Activated T-cell treated with anti-CD3 and anti-CD28 coated beads, Interleukin-2, amount 50 U/mL, for 72 hours (primary cell): ENCODE results near the gene FXR2. TPM values are rescaled to one million over a fixed set of nuclear protein-coding genes. Genes with fewer than 3 reads are reported as not detected.
"Not testable (repeated sequence)": the region's sequence is repeated elsewhere in the genome, so short reads cannot be mapped to it uniquely, and the experiment has no call there.

Experiments
- ATAC-seq, 2 donors: fragments of 150-1000 bp; cut with Tn5 transposase; replicated peaks in 1 of 2; 2 replicates each; pipeline ENCODE4 v1.10.0; 2021; ENCODE audit warnings: moderate library complexity in 2 of 2, mild to moderate bottlenecking in 1 of 2
- DNase-seq, 2 donors: peaks; one replicate each; pipeline ENCODE4 v3.0.0; 2021 to 2022; ENCODE audit warnings: mixed read lengths in 1 of 2
- H3K27ac Mint-ChIP-seq: one replicate; pipeline ENCODE4 v1.8.0; 2022; ENCODE audit warnings: mild to moderate bottlenecking, moderate library complexity, mixed read lengths
- H3K27me3 Mint-ChIP-seq: one replicate; pipeline ENCODE4 v1.8.0; 2022; ENCODE audit warnings: low read depth, mixed read lengths
- H3K36me3 Mint-ChIP-seq, 2 donors: one replicate each; pipeline ENCODE4 v1.8.0; 2022; ENCODE audit warnings: mixed read lengths in 2 of 2, mild to moderate bottlenecking in 1 of 2; ENCODE audit not compliant: insufficient read depth in 2 of 2
- H3K4me1 Mint-ChIP-seq: one replicate; pipeline ENCODE4 v1.8.0; 2022; ENCODE audit warnings: low read depth, mixed read lengths
- H3K4me3 Mint-ChIP-seq, 2 donors: one replicate each; pipeline ENCODE4 v1.8.0; 2022; ENCODE audit warnings: mild to moderate bottlenecking in 2 of 2, mixed read lengths in 2 of 2, moderate library complexity in 2 of 2
- H3K9me3 Mint-ChIP-seq, 2 donors: one replicate each; pipeline ENCODE4 v1.8.0; 2022; ENCODE audit warnings: mixed read lengths in 2 of 2
- total RNA-seq, 2 donors: library from RNA; stranded (reverse); gene quantifications; one replicate each; pipeline ENCODE4 v1.2.3, GENCODE V29; 2022

The FXR2 gene
- total RNA-seq, 2 donors from 2014 or later = 52.5 to 53.3 TPM

DNA sequence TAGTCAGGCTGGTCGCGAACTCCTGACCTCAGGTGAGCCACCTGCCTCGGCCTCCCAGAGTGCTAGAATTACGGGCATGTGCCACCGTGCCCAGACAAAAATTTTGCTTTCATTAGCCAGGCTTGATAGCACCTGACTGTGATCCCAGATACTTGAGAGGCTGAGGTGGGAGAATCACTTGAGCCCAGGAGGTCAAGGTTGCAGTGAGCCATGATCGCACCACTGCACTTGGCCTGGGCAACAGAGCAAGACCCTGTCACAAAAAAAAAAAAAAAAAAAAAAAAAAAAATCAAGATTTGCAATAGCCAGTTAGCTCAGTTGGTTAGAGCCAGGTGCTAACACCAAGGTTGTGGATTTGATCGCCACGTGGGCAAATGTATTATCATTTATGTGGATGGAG lies 6.1 kb upstream of the FXR2 start:
- H3K4me1 Mint-ChIP-seq = no peaks in the 10 kb centered on the region
- ATAC-seq (no peak), DNase-seq (no peak)
- H3K27ac Mint-ChIP-seq = no peak overlapping the region
- no peaks in the 10 kb centered on the region for H3K9me3 Mint-ChIP-seq
- H3K36me3 Mint-ChIP-seq = no peaks in the 10 kb centered on the region
- H3K27me3 Mint-ChIP-seq = no peaks in the 10 kb centered on the region
- H3K4me3 Mint-ChIP-seq = no peak overlapping the region

DNA sequence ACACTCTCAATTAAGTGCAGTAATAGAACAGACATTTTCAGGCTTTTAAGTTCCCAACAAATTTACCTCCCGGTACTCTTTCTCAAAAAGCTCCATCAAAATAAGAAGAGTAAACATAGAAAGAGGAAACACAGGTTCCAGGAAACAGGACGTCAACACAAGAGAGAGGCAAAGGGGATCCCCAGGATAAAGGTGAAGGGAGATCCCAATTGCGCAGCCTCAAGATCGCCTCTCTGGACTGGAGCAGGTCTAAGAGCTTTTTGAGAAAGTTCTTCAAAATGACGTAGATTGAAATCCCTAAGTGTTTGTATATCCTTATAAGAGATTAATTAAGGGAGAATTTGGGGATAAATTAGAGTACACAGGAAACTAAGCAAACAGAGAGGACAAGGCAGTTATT lies 3.9 kb upstream of the FXR2 start:
- no peak for ATAC-seq
- DNase-seq = no peak
- no peak overlapping the region for H3K27ac Mint-ChIP-seq
- no peaks in the 10 kb centered on the region for H3K27me3 Mint-ChIP-seq
- no peak overlapping the region for H3K4me3 Mint-ChIP-seq
- peaks cover 3% of the 10 kb centered on the region for H3K4me1 Mint-ChIP-seq
- peaks cover 2% of the 10 kb centered on the region in 2 donors for H3K36me3 Mint-ChIP-seq
- H3K9me3 Mint-ChIP-seq = no peaks in the 10 kb centered on the region

DNA sequence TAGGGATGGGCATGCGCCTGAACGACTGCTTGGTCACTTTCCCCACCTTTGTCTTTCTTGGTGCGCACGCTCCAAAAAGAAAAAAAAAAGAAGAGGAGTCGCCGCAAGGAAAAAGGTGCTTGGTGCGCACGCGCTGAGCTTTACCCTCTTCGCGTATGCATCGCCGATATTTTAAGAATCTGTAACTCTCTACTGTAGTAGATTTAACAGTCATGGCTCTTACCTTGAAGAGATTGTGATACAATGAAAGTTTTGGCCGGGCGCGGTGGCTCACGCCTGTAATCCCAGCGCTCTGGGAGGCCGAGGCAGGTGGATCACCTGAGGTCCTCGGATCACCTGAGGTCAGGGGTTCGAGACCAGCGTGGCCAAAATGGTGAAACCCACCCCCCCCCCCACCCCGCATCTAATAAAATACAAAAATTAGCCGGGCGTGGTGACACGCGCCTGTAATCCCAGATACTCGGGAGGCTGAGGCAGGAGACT lies 609 bp upstream of the FXR2 start:
- no peaks in the 10 kb centered on the region for H3K27me3 Mint-ChIP-seq
- no peak for ATAC-seq

DNA sequence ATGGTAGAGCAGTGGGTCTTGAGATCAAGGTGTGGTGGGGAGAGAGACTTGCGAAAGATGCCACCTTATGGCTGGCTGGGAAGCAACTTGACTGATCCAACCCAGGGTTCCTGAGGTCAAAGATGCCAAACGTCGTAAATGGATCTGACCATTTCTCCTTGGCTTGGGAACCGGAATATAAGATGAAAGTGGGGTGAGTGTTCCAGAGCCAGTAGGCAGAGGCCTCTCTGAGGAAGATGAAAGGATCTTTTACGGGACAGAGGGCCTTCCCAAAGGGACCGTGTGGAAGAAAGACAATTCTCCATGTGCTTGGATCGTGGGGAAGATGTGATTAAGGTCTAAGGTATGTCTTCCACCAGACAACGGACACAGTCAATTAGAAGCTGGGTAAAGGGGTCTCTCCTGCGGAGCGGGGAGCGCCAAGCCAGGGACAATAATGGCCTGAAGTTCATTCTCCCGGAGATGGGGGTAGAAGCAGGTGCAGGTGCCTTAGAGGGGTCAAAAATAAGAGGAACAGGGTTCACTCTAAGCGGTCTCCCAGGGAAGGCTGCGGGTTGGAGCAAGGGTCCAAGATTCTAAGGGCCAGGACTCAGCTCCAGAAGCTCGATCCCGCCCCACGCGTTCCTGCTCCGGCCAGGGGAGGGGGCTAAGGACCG lies 800 bp downstream of the FXR2 start:
- H3K27me3 Mint-ChIP-seq = no peaks in the 10 kb centered on the region
- peaks cover 5 to 15% of the 10 kb centered on the region in 2 donors for H3K36me3 Mint-ChIP-seq
- ATAC-seq (no peak), DNase-seq (no peak)
- no peaks in the 10 kb centered on the region for H3K9me3 Mint-ChIP-seq
- peaks cover 37% of the 10 kb centered on the region for H3K4me1 Mint-ChIP-seq
- H3K4me3 Mint-ChIP-seq = peak overlapping the region; percentile 90 to 97
- H3K27ac Mint-ChIP-seq = peak overlapping the region; percentile 70

More for the DNA sequence above, 609 bp upstream of the FXR2 start:
- no peak for DNase-seq
- Mint-ChIP-seq H3K27ac (peak overlapping the region; percentile 81), H3K9me3 (no peaks in the 10 kb centered on the region), H3K4me3 (peak overlapping the region; percentile 75 to 92), H3K4me1 (peaks cover 36% of the 10 kb centered on the region), H3K36me3 (peaks cover 5 to 15% of the 10 kb centered on the region in 2 donors)

DNA sequence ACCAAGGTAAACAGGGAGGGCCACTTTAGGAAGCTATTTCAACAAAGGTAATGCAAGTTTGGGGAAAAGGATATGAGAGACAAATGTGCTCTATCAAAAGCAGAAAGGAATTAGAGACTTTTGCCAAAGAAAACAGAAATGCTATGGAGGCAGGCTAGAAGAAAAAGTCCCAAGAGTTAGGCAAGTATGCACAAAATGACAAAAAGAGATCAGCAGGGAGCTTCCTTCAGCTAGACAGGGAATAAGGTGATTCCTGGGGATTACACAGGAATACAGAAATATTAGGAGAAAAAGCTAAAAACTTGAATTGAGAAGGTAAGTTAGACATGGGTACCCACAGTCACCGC lies 2.4 kb downstream of the FXR2 start:
- ATAC-seq = no peak

DNA sequence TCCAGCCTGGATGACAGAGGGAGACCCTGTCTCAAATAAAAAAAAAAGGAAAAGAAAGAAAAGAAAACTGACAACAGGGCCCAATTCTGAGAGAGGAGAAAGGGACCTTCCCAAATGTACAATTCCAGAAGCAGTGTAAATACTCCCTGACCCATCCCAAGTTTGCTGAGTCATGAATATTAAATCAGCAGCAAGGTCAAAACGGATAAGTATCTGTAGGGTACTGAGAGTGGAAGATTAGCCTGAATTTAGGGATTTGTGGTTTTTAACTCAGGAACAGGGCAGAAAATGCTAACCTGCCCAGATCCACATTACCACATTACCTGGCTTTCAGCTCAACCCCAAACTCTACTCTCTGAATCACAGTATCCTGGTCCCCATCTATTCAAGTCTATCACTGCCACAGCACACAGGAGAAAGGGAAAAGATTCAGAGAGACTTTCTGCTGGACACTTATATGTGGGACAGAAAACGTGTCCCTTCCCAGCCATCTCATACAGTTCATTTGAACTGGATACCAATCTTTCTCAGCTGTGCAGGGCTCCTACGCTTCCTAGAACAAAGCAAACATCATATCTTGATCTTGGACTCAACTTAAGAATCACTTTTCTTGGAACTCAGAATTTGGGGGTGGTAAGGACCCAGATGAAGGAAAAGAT lies 2.9 kb downstream of the FXR2 start:
- Mint-ChIP-seq H3K4me3 (peak overlapping the region; percentile 61 to 71), H3K27ac (peak overlapping the region; percentile 15), H3K27me3 (no peaks in the 10 kb centered on the region), H3K4me1 (peaks cover 37% of the 10 kb centered on the region), H3K36me3 (peaks cover 5 to 15% of the 10 kb centered on the region in 2 donors), H3K9me3 (no peaks in the 10 kb centered on the region)
- no peak for DNase-seq
- ATAC-seq = no peak

More for the DNA sequence above, 2.4 kb downstream of the FXR2 start:
- Mint-ChIP-seq H3K36me3 (peaks cover 5 to 15% of the 10 kb centered on the region in 2 donors), H3K4me3 (peak overlapping the region; percentile 61 to 71), H3K9me3 (no peaks in the 10 kb centered on the region), H3K27me3 (no peaks in the 10 kb centered on the region), H3K4me1 (peaks cover 37% of the 10 kb centered on the region), H3K27ac (peak overlapping the region; percentile 15)
- no peak for DNase-seq

DNA sequence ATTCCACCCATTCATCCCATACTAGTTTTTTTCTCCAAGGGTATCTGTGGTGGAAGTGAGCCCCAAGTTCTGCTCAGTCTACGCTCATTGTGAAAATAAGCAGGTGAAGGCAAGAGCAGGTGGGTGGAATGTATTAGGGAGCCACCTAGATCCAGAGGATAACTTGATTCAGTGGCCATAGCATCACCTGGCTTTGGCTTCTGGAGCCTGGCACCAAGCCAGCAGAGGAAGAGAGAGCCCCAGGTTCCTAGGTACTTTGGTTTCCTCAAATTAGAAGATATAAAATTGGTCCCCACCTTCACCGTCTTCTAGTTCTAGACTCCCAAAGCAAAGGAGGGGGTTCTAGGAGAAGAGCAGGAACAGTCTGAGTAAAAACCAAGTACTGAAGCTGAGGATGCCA lies 4.1 kb downstream of the FXR2 start:
- Mint-ChIP-seq H3K27me3 (no peaks in the 10 kb centered on the region), H3K36me3 (peaks cover 5 to 18% of the 10 kb centered on the region in 2 donors), H3K4me3 (no peak overlapping the region), H3K27ac (no peak overlapping the region), H3K4me1 (peaks cover 43% of the 10 kb centered on the region), H3K9me3 (no peaks in the 10 kb centered on the region)
- no peak for DNase-seq
- ATAC-seq = no peak

DNA sequence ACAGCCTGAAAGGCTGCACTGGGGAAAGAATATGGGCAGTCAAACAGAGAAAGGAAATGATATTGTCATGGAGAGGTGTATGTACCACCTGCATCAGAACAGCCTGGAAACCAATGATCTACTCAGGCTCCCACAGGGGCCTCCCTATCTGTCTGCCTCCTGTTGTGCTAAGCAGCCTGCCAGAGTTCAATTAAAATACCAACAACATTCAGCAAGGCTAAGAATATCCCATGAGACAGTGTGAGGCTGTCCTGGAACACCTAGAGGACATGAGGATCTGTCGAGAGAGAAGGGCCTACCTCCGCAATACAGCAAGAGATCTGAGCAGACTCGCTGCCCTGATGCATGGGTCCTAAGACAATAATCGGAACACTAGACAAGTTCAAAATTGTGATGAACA lies 8.4 kb downstream of the FXR2 start:
- peaks cover 6 to 27% of the 10 kb centered on the region in 2 donors for H3K36me3 Mint-ChIP-seq
- H3K4me1 Mint-ChIP-seq = peaks cover 17% of the 10 kb centered on the region
- no peaks in the 10 kb centered on the region for H3K27me3 Mint-ChIP-seq
- no peak overlapping the region for H3K4me3 Mint-ChIP-seq
- no peaks in the 10 kb centered on the region for H3K9me3 Mint-ChIP-seq
- DNase-seq = no peak
- ATAC-seq = no peak
- no peak overlapping the region for H3K27ac Mint-ChIP-seq

DNA sequence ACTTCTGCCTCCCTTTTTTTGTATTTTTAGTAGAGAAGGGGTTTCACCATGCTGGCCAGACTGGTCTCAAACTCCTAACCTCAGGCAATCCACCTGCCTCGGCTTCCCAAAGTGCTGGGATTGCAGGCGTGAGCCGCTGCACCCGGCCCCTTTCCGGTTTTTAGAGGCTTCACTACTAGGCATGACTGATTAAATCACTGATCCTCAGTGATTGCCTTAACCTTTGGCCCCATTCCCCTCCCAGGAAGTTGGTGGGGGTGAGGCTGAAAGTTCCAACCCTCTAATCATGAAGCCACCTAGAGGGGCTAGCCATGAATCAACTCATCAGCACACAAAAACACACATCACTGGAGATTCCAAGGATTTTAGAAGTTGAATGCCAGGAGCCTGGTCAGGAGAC lies 17.1 kb downstream of the FXR2 start:
- not testable (repeated sequence) for H3K9me3 Mint-ChIP-seq, H3K27ac Mint-ChIP-seq, ATAC-seq, H3K4me3 Mint-ChIP-seq, H3K4me1 Mint-ChIP-seq, DNase-seq, H3K27me3 Mint-ChIP-seq
- H3K36me3 Mint-ChIP-seq = peaks cover 7 to 41% of the 10 kb centered on the region in 2 donors

DNA sequence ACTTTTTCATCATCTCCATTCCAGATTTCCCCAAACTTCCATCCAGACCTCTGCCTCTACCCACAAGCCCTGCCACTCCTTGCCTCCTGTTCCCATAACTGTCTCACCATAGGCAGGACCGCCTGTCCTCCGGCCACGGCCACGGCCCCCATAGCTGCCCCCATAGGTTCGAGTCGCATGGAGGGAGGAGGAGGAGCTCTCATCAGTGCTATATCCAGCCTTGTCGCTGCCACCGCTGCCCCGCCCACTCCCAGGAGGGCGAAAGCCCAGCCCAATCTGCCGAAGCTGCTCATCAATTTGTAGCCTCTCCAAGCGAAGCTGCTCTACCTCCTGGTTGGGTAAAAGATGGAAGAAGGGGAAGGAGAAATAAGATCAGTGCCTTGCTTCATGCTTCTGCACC lies 21.4 kb downstream of the FXR2 start:
- no peak overlapping the region for H3K4me3 Mint-ChIP-seq
- no peaks in the 10 kb centered on the region for H3K4me1 Mint-ChIP-seq
- H3K27ac Mint-ChIP-seq = no peak overlapping the region
- ATAC-seq (no peak), DNase-seq (no peak)
- H3K36me3 Mint-ChIP-seq = peaks cover 2 to 19% of the 10 kb centered on the region in 2 donors
- H3K9me3 Mint-ChIP-seq = no peaks in the 10 kb centered on the region
- no peaks in the 10 kb centered on the region for H3K27me3 Mint-ChIP-seq

DNA sequence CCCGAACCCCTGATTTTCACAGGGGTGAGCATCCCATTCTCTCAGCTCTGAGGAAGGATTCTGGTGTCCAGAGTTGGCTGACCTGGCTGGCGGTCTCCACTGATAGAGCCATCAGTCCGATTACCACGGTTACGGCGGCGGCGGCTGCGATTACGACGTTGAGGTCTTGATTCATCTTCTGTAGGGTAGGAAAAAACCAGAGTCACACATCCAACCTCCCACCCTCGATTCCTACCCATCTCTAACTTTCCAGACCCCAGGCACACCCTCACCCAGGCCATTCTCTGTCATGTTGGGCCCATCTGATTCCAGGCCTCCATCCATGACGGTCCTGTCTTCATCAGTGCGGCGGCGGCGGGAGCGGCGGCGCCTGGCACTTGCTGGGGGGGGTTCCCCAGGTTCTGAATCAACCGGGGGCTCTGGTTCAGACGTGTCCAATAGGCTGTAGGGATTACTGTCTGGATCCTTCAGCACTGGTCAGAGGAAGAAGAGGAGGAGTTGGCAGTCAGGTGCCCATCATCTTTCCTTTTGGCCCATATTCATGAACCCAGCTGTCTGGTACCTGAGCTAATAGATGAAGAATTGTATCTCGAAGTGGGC lies 22.2 kb downstream of the FXR2 start:
- no peak overlapping the region for H3K27ac Mint-ChIP-seq
- no peaks in the 10 kb centered on the region for H3K9me3 Mint-ChIP-seq
- H3K27me3 Mint-ChIP-seq = no peaks in the 10 kb centered on the region
- no peak for DNase-seq
- no peaks in the 10 kb centered on the region for H3K4me1 Mint-ChIP-seq
- no peak overlapping the region for H3K4me3 Mint-ChIP-seq
- no peak for ATAC-seq
- H3K36me3 Mint-ChIP-seq = peaks cover 2 to 18% of the 10 kb centered on the region in 2 donors

DNA sequence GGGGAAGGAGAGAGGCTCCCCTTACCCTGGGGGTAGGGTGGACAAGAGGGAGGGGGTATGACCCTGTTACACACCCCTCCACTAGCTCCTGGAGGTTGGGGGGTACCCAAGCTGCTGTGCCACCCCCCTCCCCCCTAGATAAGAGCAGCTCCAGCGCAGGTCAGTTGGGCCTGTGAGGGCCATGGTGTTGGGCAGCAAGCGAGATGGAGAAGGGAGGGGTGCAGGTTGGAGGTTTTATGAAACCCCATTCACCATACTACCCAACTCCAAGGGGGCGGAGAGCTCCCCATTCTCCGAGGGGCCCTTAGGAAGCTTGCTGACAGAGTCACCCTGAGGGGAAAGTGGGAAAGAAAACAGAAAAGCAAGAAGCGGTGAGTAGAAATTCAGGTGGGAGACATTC lies 23.1 kb downstream of the FXR2 start:
- no peak for ATAC-seq
- Mint-ChIP-seq H3K27me3 (no peaks in the 10 kb centered on the region), H3K4me3 (no peak overlapping the region), H3K36me3 (peaks cover 0 to 15% of the 10 kb centered on the region in 2 donors), H3K9me3 (no peaks in the 10 kb centered on the region), H3K27ac (no peak overlapping the region), H3K4me1 (no peaks in the 10 kb centered on the region)
- no peak for DNase-seq

DNA sequence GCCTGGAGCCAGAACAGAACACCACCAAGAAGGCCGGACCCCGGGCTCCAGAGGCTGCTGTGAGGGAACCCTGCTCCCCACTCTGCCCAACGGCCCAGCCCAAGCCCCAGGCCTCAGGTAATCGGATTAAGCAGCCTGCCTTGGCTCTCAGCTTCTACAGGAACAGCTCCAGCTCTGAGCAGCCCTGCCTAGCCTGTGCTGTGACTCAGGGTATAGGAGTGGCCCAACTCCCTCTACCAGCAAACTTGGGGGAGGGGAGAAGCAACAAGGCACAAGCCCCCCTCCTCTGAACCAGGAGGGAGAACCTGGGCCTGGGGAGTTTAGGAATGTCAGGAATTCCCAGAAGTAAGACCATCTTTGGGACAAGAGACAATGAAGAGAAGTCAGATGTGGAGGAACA lies 24.0 kb downstream of the FXR2 start:
- Mint-ChIP-seq H3K4me1 (peaks cover 3% of the 10 kb centered on the region), H3K9me3 (no peaks in the 10 kb centered on the region), H3K27ac (peak overlapping the region; percentile 7), H3K27me3 (no peaks in the 10 kb centered on the region), H3K36me3 (peaks cover 0 to 14% of the 10 kb centered on the region in 2 donors), H3K4me3 (no peak overlapping the region)
- no peak for DNase-seq
- ATAC-seq = no peak
